Esophagus (tissue), 2 donors: ENCODE data around the gene HLA-DOA. TPM values are rescaled to one million over a fixed set of nuclear protein-coding genes. Genes with fewer than 3 reads are reported as not detected.

Source experiments
- H3K27ac ChIP-seq, 2 donors: one replicate each; pipeline ENCODE4 v1.5.1; 2013; ENCODE audit warnings: low read depth in 2 of 2, mild to moderate bottlenecking in 2 of 2, inconsistent platforms in 1 of 2, low read length in 1 of 2, moderate library complexity in 1 of 2
- H3K27me3 ChIP-seq, 2 donors: one replicate each; pipeline ENCODE4 v1.6.1; 2013; ENCODE audit warnings: low read length in 2 of 2, control low read depth in 1 of 2, mild to moderate bottlenecking in 1 of 2; ENCODE audit not compliant: insufficient read depth in 2 of 2, control insufficient read depth in 1 of 2
- H3K36me3 ChIP-seq, 2 donors: one replicate each; pipeline ENCODE4 v1.6.1; 2013; ENCODE audit warnings: low read length in 1 of 2; ENCODE audit not compliant: control insufficient read depth in 2 of 2, insufficient read depth in 2 of 2
- H3K4me1 ChIP-seq, 2 donors: one replicate each; pipeline ENCODE4 v1.6.1; 2013; ENCODE audit warnings: low read length in 1 of 2; ENCODE audit not compliant: control insufficient read depth in 2 of 2, insufficient read depth in 2 of 2
- H3K4me3 ChIP-seq, 2 donors: one replicate each; pipeline ENCODE4 v1.5.1; 2013; ENCODE audit warnings: low read length in 2 of 2, mild to moderate bottlenecking in 2 of 2, low read depth in 1 of 2, moderate library complexity in 1 of 2
- H3K9me3 ChIP-seq, 2 donors: one replicate each; pipeline ENCODE4 v1.6.1; 2013; ENCODE audit warnings: mild to moderate bottlenecking in 2 of 2, low read depth in 1 of 2, low read length in 1 of 2, moderate library complexity in 1 of 2; ENCODE audit not compliant: control insufficient read depth in 2 of 2, insufficient read depth in 1 of 2
- WGBS, 2 donors: extraction: QIAGEN DNeasy Blood & Tissue Kit; methylation state at CpG; one replicate each; pipeline ENCODE4 v1.1.7; 2013; 5-methylcytosine and 5-hydroxymethylcytosine counted together
- polyA plus RNA-seq, 2 donors: library from polyadenylated mRNA; stranded (reverse); fragments of 200-250 nt; gene quantifications; one replicate each; pipeline ENCODE4 v1.2.3, GENCODE V29; 2013
- donor health status: healthy with polysubstance abuse.
- donor health status: Bipolar disorder and iron deficiency.

Gene HLA-DOA
- polyA plus RNA-seq, 2 donors = 0.49 to 1.5 TPM

DNA sequence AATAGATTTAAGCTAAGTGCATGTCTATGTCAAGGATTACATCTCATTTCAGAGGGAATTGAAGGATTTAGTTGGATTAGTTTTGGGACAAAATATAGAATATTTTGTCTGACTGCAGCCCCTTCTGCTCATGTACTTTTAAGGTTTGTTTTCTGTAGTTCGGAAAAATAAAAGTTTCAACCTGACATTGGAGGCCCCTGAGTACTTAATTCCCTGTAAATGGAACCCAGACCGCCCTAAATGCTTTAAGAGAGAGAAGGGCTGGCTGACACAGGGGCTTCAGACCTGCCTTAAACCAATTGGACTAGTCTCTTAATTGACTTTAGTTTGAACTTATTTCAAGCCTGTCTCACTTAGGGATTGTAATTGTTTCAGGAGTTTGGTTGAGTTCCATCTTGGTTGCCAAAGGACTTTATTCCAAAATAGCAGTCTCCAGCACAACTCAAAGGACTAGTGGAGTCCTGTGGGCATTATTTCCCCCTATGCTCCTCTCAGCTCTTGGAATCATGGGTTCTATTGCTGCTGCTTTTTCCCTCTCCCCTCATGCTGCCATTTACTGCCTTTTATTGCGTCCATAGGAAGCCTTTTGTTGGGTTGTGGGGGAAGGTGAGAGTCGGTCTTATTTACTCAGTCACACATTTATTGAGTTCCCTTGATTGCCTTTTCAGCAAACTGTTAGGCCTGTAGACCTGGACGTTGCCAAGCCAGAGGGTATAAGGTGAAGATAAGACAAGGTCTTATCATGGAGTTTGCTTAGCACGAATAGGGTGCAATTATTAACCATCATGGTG is 26.5 kb downstream of the HLA-DOA start:
- no peaks in the 10 kb centered on the region for H3K9me3 ChIP-seq
- H3K4me3 ChIP-seq = no peak overlapping the region
- H3K27me3 ChIP-seq = no peaks in the 10 kb centered on the region
- H3K36me3 ChIP-seq = peaks cover 19 to 24% of the 10 kb centered on the region in 2 donors
- no peaks in the 10 kb centered on the region for H3K4me1 ChIP-seq
- WGBS, 2 donors = 50% methylated on average over 6 of the region's 6 CpGs
- H3K27ac ChIP-seq = peak overlapping the region in 1 of 2 donors; percentile 44

DNA sequence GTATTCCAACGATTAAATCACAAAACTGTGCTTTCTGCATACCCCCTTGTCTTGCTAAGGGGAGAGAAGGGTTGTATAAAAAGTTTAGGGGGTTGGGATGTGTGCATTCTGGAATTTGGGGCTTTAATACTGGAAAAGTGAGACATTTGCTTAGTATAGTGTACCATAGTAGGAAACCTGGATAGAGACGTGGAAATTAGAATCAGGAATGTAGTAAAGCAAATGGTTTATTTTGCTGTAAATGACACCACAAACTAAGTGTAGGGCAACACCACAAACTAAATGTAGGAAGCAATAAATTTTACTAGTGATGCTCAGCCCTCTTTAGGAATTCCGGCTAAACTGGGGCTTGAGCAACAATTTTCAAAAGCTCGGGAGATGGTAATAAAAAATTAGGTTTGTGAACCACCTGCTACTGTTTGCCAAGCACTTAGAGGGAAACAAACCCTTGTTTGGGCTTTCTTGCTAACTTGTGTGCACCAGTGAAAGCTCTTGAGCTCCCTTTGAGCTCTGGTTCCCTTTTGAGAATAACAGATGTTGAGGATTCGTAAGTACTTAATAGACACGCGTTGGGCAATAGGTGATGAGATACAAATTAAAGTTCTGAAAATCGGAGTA is 27.2 kb downstream of the HLA-DOA start:
- H3K4me1 ChIP-seq = no peaks in the 10 kb centered on the region
- H3K27ac ChIP-seq = no peak overlapping the region
- no peaks in the 10 kb centered on the region for H3K9me3 ChIP-seq
- H3K4me3 ChIP-seq = no peak overlapping the region
- peaks cover 25 to 30% of the 10 kb centered on the region in 2 donors for H3K36me3 ChIP-seq
- WGBS, 2 donors = 52 to 54% methylated on average over 8 of the region's 8 CpGs
- H3K27me3 ChIP-seq = no peaks in the 10 kb centered on the region

DNA sequence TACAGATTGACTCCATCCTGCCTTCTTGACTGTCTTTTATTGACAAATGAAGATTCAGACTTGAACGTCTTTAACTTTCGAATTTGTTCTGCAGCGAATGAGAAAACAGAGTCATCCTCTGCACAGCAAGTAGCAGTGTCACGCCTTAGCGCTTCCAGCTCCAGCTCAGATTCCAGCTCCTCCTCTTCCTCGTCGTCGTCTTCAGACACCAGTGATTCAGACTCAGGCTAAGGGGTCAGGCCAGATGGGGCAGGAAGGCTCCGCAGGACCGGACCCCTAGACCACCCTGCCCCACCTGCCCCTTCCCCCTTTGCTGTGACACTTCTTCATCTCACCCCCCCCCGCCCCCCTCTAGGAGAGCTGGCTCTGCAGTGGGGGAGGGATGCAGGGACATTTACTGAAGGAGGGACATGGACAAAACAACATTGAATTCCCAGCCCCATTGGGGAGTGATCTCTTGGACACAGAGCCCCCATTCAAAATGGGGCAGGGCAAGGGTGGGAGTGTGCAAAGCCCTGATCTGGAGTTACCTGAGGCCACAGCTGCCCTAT is 28.8 kb downstream of the HLA-DOA start:
- Histone ChIP-seq H3K9me3 (no peaks in the 10 kb centered on the region), H3K4me3 (no peak overlapping the region), H3K36me3 (peaks cover 39 to 43% of the 10 kb centered on the region in 2 donors), H3K4me1 (peaks cover 0 to 4% of the 10 kb centered on the region in 2 donors), H3K27me3 (no peaks in the 10 kb centered on the region), H3K27ac (no peak overlapping the region)
- WGBS, 2 donors = 68 to 69% methylated on average over 11 of the region's 11 CpGs

DNA sequence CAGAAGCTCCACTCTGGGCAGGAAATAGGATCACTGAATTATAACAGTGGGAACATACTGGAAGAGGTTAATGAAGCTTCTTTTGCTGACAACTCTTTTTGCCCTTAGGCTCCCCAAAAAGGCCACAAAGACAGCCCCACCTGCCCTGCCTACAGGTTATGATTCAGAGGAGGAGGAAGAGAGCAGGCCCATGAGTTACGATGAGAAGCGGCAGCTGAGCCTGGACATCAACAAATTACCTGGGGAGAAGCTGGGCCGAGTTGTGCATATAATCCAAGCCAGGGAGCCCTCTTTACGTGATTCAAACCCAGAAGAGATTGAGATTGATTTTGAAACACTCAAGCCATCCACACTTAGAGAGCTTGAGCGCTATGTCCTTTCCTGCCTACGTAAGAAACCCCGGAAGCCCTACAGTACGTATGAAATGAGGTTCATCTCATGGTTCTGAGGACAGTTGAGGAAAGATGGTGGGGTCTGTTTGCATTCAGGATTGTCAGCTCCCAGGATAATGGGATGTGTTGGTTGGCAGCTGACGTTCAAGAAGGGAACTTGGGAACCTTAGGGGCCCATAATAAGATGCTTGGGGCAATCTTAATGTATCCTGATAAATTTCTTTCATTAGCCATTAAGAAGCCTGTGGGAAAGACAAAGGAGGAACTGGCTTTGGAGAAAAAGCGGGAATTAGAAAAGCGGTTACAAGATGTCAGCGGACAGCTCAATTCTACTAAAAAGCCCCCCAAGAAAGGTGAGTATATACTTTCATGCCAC is 29.5 kb downstream of the HLA-DOA start:
- H3K4me1 ChIP-seq = peaks cover 0 to 4% of the 10 kb centered on the region in 2 donors

DNA sequence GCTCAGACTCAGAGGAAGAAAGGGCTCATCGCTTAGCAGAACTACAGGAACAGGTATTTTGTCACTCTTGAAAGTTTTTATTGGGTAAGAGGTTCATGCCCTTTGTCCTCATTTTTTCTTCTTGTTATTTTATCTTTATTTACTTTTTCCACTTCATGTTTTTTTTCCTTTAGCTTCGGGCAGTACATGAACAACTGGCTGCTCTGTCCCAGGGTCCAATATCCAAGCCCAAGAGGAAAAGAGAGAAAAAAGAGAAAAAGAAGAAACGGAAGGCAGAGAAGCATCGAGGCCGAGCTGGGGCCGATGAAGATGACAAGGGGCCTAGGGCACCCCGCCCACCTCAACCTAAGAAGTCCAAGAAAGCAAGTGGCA is 31.5 kb downstream of the HLA-DOA start:
- H3K36me3 ChIP-seq = peaks cover 46 to 54% of the 10 kb centered on the region in 2 donors
- H3K4me1 ChIP-seq = peaks cover 0 to 7% of the 10 kb centered on the region in 2 donors
- 58 to 60% methylated on average over 7 of the region's 7 CpGs for WGBS, 2 donors
- H3K9me3 ChIP-seq = no peaks in the 10 kb centered on the region
- no peaks in the 10 kb centered on the region for H3K27me3 ChIP-seq
- H3K4me3 ChIP-seq = no peak overlapping the region
- no peak overlapping the region for H3K27ac ChIP-seq

More for the DNA sequence above, 29.5 kb downstream of the HLA-DOA start:
- peaks cover 39 to 43% of the 10 kb centered on the region in 2 donors for H3K36me3 ChIP-seq
- H3K9me3 ChIP-seq = no peaks in the 10 kb centered on the region
- H3K27ac ChIP-seq = no peak overlapping the region
- H3K4me3 ChIP-seq = no peak overlapping the region
- no peaks in the 10 kb centered on the region for H3K27me3 ChIP-seq
- WGBS, 2 donors = 82 to 87% methylated on average over 12 of the region's 12 CpGs

- H3K9me3 ChIP-seq = no peaks in the 10 kb centered on the region
- H3K4me3 ChIP-seq = no peak overlapping the region
- peaks cover 46 to 59% of the 10 kb centered on the region in 2 donors for H3K36me3 ChIP-seq
- 59 to 60% methylated on average over 10 of the region's 10 CpGs for WGBS, 2 donors
- no peaks in the 10 kb centered on the region for H3K27me3 ChIP-seq
- H3K4me1 ChIP-seq = peaks cover 0 to 7% of the 10 kb centered on the region in 2 donors
- H3K27ac ChIP-seq = no peak overlapping the region
Measured at GRCh38 chr6:32977272-32977952, 32.0 kb downstream of the HLA-DOA start.

GRCh38 chr6:32976334-32977069 is 32.9 kb downstream of the HLA-DOA start:
- peaks cover 0 to 7% of the 10 kb centered on the region in 2 donors for H3K4me1 ChIP-seq
- no peak overlapping the region for H3K4me3 ChIP-seq
- 79 to 80% methylated on average over 7 of the region's 7 CpGs for whole genome bisulfite sequencing, 2 donors

GRCh38 chr6:32975886-32976285 is 33.5 kb downstream of the HLA-DOA start:
- peak overlapping the region in 1 of 2 donors; percentile 97 for H3K4me3 ChIP-seq
- no peak overlapping the region for H3K27ac ChIP-seq
- no peaks in the 10 kb centered on the region for H3K9me3 ChIP-seq
- H3K4me1 ChIP-seq = peaks cover 0 to 7% of the 10 kb centered on the region in 2 donors
- WGBS, 2 donors = 44 to 55% methylated on average over 2 of the region's 2 CpGs
- H3K36me3 ChIP-seq = peaks cover 44 to 59% of the 10 kb centered on the region in 2 donors
- H3K27me3 ChIP-seq = no peaks in the 10 kb centered on the region

More at GRCh38 chr6:32976334-32977069, 32.9 kb downstream of the HLA-DOA start:
- no peaks in the 10 kb centered on the region for H3K27me3 ChIP-seq
- peaks cover 46 to 60% of the 10 kb centered on the region in 2 donors for H3K36me3 ChIP-seq
- no peaks in the 10 kb centered on the region for H3K9me3 ChIP-seq
- no peak overlapping the region for H3K27ac ChIP-seq
